Suppressor macrophage (primary cell): ENCODE measurements around the gene WFIKKN1.
A peak's percentile ranks its signal among the peaks of the same experiment; 100 is the strongest.

Experiments used
- DNase-seq, 4 experiments: peaks; one replicate each; pipeline ENCODE4 v3.0.0-alpha.2; 2020 to 2022

WFIKKN1 gene

GRCh38 chr16:658679-659571 lies 28.1 kb downstream of the WFIKKN1 start:
- no peak for DNase-seq

- no peak for DNase-seq
Observed at GRCh38 chr16:659618-660017, 28.8 kb downstream of the WFIKKN1 start.

- DNase-seq, result no peak
Observed at GRCh38 chr16:660132-660458, 29.3 kb downstream of the WFIKKN1 start.

GRCh38 chr16:660459-661183 lies 29.8 kb downstream of the WFIKKN1 start:
- peak; percentile 92 to 97 (median 96) for DNase-seq

- DNase-seq, result no peak
Observed at GRCh38 chr16:661184-661821, 30.5 kb downstream of the WFIKKN1 start.

- DNase-seq, result no peak
Observed at GRCh38 chr16:662095-662494, 31.3 kb downstream of the WFIKKN1 start.

GRCh38 chr16:662597-662996 lies 31.8 kb downstream of the WFIKKN1 start:
- no peak for DNase-seq

- DNase-seq, result no peak
Observed at GRCh38 chr16:666572-666971, 35.8 kb downstream of the WFIKKN1 start.

- no peak for DNase-seq
Observed at GRCh38 chr16:667113-667779, 36.5 kb downstream of the WFIKKN1 start.

GRCh38 chr16:667780-668518 lies 37.2 kb downstream of the WFIKKN1 start, which contains the start of gene RHOT2:
RHOT2 (plus strand) TSS chr16:668132; CDS start chr16:668200, 68 bp downstream.
- DNase-seq, result peak; percentile 96 to 99 (median 98)

- DNase-seq, result peak in 3 of 4 experiments; percentile 7 to 41 (median 19)
Observed at GRCh38 chr16:668519-669171, 37.9 kb downstream of the WFIKKN1 start.

GRCh38 chr16:669666-670065 lies 38.9 kb downstream of the WFIKKN1 start:
- DNase-seq, result no peak

GRCh38 chr16:670485-671352 lies 39.9 kb downstream of the WFIKKN1 start:
- no peak for DNase-seq

GRCh38 chr16:671353-672131 lies 40.8 kb downstream of the WFIKKN1 start:
- no peak for DNase-seq

- no peak for DNase-seq
Observed at GRCh38 chr16:672371-672770, 41.6 kb downstream of the WFIKKN1 start.

GRCh38 chr16:672851-673250 lies 42.1 kb downstream of the WFIKKN1 start:
- no peak for DNase-seq

GRCh38 chr16:673399-673991 lies 42.7 kb downstream of the WFIKKN1 start:
- DNase-seq, result no peak

GRCh38 chr16:674214-674881 lies 43.6 kb downstream of the WFIKKN1 start:
- no peak for DNase-seq
